IMR-90 (cell line): ENCODE measurements around the gene NOSTRIN. TPM values are rescaled to one million over a fixed set of nuclear protein-coding genes. Genes with fewer than 3 reads are reported as not detected.
A peak's percentile ranks its signal among the peaks of the same experiment; 100 is the strongest.

Source experiments
- ATAC-seq: fragments of 200-7000 bp; cut with Tn5 transposase; 2 replicates; pipeline ENCODE4 v1.9.1; 2020; ENCODE audit warnings: low read depth, mild to moderate bottlenecking, moderate library complexity
- BruUV-seq: library from RNA; stranded (reverse); fragments of 400-500 nt; replicated peaks from 2 replicates; lab custom pipeline; 2021; lab: Mats Ljungman, UMichigan
- CTCF ChIA-PET: fragments of 300-600 bp; formaldehyde crosslinking; extraction: SDS; loops from one replicate; lab custom pipeline; 2021; ENCODE audit warnings: antibody characterized with exemption; lab: Yijun Ruan, JAX
- POLR2A ChIA-PET: fragments of 300-600 bp; sonication (Branson Sonifier 250); formaldehyde crosslinking; loops from one replicate; lab custom pipeline; 2022; ENCODE audit warnings: antibody characterized with exemption; ENCODE audit not compliant: unreplicated experiment; lab: Charles Lee
- DNase-seq: peaks from one replicate; pipeline ENCODE4 v3.0.0; 2013
- H2AFZ ChIP-seq: replicated peaks from 2 replicates; pipeline ENCODE3; 2013; ENCODE audit warnings: low read length, mild to moderate bottlenecking; ENCODE audit not compliant: poor library complexity
- H2AK5ac ChIP-seq: 2 replicates; pipeline ENCODE4 v1.6.1; 2013; ENCODE audit warnings: low read depth, low read length, inconsistent platforms
- H2AK9ac ChIP-seq: replicated peaks from 2 replicates; pipeline ENCODE3; 2013; ENCODE audit warnings: mild to moderate bottlenecking, low read depth, low read length, moderate library complexity; ENCODE audit not compliant: poor library complexity
- H2BK120ac ChIP-seq: 2 replicates; pipeline ENCODE4 v1.6.1; 2013; ENCODE audit warnings: low read depth, low read length, inconsistent platforms
- H2BK15ac ChIP-seq: 3 replicates; pipeline ENCODE4 v1.6.1; 2013; ENCODE audit warnings: low read depth, low read length, inconsistent platforms
- H2BK20ac ChIP-seq: 2 replicates; pipeline ENCODE4 v1.6.1; 2013; ENCODE audit warnings: low read depth, mild to moderate bottlenecking, inconsistent platforms, low read length, moderate library complexity
- H2BK5ac ChIP-seq: 2 replicates; pipeline ENCODE4 v1.6.1; 2013; ENCODE audit warnings: mild to moderate bottlenecking, low read depth, low read length, inconsistent platforms; ENCODE audit not compliant: poor library complexity, severe bottlenecking
- H3K14ac ChIP-seq: replicated peaks from 2 replicates; pipeline ENCODE4 v1.6.1; 2013; ENCODE audit warnings: low read depth, low read length, inconsistent platforms
- H3K18ac ChIP-seq: 2 replicates; pipeline ENCODE4 v1.6.1; 2013; ENCODE audit warnings: low read depth, low read length, control low read depth
- H3K23ac ChIP-seq: 2 replicates; pipeline ENCODE4 v1.6.1; 2013; ENCODE audit warnings: low read depth, low read length, inconsistent platforms
- H3K27ac ChIP-seq: 2 replicates; pipeline ENCODE4 v1.5.1; 2013; ENCODE audit warnings: mild to moderate bottlenecking, control low read depth, low read length; ENCODE audit not compliant: insufficient read depth
- H3K27me3 ChIP-seq: 2 replicates; pipeline ENCODE4 v1.6.1; 2013; ENCODE audit warnings: low read length; ENCODE audit not compliant: control insufficient read depth, insufficient read depth
- H3K36me3 ChIP-seq: 2 replicates; pipeline ENCODE4 v1.6.1; 2013; ENCODE audit warnings: low read length, mixed read lengths; ENCODE audit not compliant: control insufficient read depth, insufficient read depth
- H3K4ac ChIP-seq: 2 replicates; pipeline ENCODE4 v1.6.1; 2013; ENCODE audit warnings: low read depth, low read length, inconsistent platforms
- H3K4me1 ChIP-seq: 2 replicates; pipeline ENCODE4 v1.6.1; 2013; ENCODE audit warnings: low read length, mixed read lengths; ENCODE audit not compliant: control insufficient read depth, insufficient read depth
- H3K4me2 ChIP-seq: 2 replicates; pipeline ENCODE4 v1.6.1; 2013; ENCODE audit warnings: low read depth, mild to moderate bottlenecking, control low read depth, low read length, moderate library complexity
- H3K4me3 ChIP-seq: 2 replicates; pipeline ENCODE4 v1.5.1; 2013; ENCODE audit warnings: low read depth, mild to moderate bottlenecking, control low read depth, low read length, moderate library complexity; ENCODE audit not compliant: insufficient read depth
- H3K56ac ChIP-seq: 2 replicates; pipeline ENCODE4 v1.6.1; 2013; ENCODE audit warnings: low read length, inconsistent platforms; ENCODE audit not compliant: insufficient read depth; ENCODE audit errors: extremely low read depth
- H3K79me1 ChIP-seq, 2 experiments: 2 replicates each; pipeline ENCODE4 v1.6.1; 2013; ENCODE audit warnings: low read length in 2 of 2, inconsistent platforms in 1 of 2, low read depth in 1 of 2
- H3K9ac ChIP-seq: 2 replicates; pipeline ENCODE4 v1.6.1; 2013; ENCODE audit warnings: low read depth, low read length, control low read depth
- H3K9me1 ChIP-seq: 2 replicates; pipeline ENCODE4 v1.6.1; 2013; ENCODE audit warnings: low read length, inconsistent platforms; ENCODE audit not compliant: insufficient read depth
- H3K9me3 ChIP-seq: 2 replicates; pipeline ENCODE4 v1.6.1; 2013; ENCODE audit warnings: low read length; ENCODE audit not compliant: control insufficient read depth, insufficient read depth
- H4K20me1 ChIP-seq: 2 replicates; pipeline ENCODE4 v1.6.1; 2013; ENCODE audit warnings: low read length, inconsistent platforms; ENCODE audit not compliant: insufficient read depth
- H4K5ac ChIP-seq: 2 replicates; pipeline ENCODE4 v1.6.1; 2013; ENCODE audit warnings: mild to moderate bottlenecking, low read depth, low read length, control low read depth
- H4K8ac ChIP-seq, 2 experiments: 2 replicates each; pipeline ENCODE4 v1.6.1; 2013; ENCODE audit warnings: low read depth in 2 of 2, low read length in 2 of 2, control low read depth in 1 of 2, inconsistent platforms in 1 of 2
- H4K91ac ChIP-seq: 2 replicates; pipeline ENCODE4 v1.6.1; 2013; ENCODE audit warnings: low read depth, low read length, inconsistent platforms; ENCODE audit not compliant: insufficient read depth
- BHLHE40 ChIP-seq: fragments of 150-350 bp; IDR thresholded peaks from 2 replicates; pipeline ENCODE4 v1.6.1; 2016; ENCODE audit warnings: mild to moderate bottlenecking, low read depth, low read length
- CEBPB ChIP-seq: IDR thresholded peaks from 2 replicates; pipeline ENCODE4 v1.6.1; 2012; ENCODE audit warnings: low read depth, low read length, improper control_type of control experiment
- CHD1 ChIP-seq: IDR thresholded peaks from 2 replicates; pipeline ENCODE4 v1.6.1; 2012; ENCODE audit warnings: low read depth, low read length, improper control_type of control experiment
- ELK1 ChIP-seq: fragments of 150-350 bp; IDR thresholded peaks from 2 replicates; pipeline ENCODE4 v1.6.1; 2016; ENCODE audit warnings: low read depth, mild to moderate bottlenecking, low read length, moderate library complexity, borderline replicate concordance
- FOS ChIP-seq: fragments of 150-350 bp; IDR thresholded peaks from 2 replicates; pipeline ENCODE4 v1.6.1; 2016; ENCODE audit warnings: low read depth, low read length
- MAFK ChIP-seq: IDR thresholded peaks from 2 replicates; pipeline ENCODE4 v1.6.1; 2012; ENCODE audit warnings: low read depth, low read length, improper control_type of control experiment
- MAZ ChIP-seq: IDR thresholded peaks from 2 replicates; pipeline ENCODE4 v1.6.1; 2012; ENCODE audit warnings: low read depth, mild to moderate bottlenecking, low read length, improper control_type of control experiment, moderate library complexity, borderline replicate concordance
- MXI1 ChIP-seq: IDR thresholded peaks from 2 replicates; pipeline ENCODE4 v1.6.1; 2012; ENCODE audit warnings: low read depth, mild to moderate bottlenecking, low read length, moderate library complexity, borderline replicate concordance
- NFE2L2 ChIP-seq: fragments of 150-350 bp; IDR thresholded peaks from 2 replicates; pipeline ENCODE4 v1.6.1; 2016; ENCODE audit warnings: low read depth, mild to moderate bottlenecking, low read length
- POLR2A ChIP-seq: IDR thresholded peaks from 2 replicates; pipeline ENCODE4 v1.6.1; 2012; ENCODE audit warnings: mild to moderate bottlenecking, low read depth, low read length
- RAD21 ChIP-seq: IDR thresholded peaks from 2 replicates; pipeline ENCODE4 v1.6.1; 2012; ENCODE audit warnings: low read length, improper control_type of control experiment
- RCOR1 ChIP-seq: IDR thresholded peaks from 2 replicates; pipeline ENCODE4 v1.6.1; 2012; ENCODE audit warnings: mild to moderate bottlenecking, low read length, improper control_type of control experiment; ENCODE audit not compliant: insufficient replicate concordance
- RFX5 ChIP-seq: IDR thresholded peaks from 2 replicates; pipeline ENCODE4 v1.8.0; 2012; ENCODE audit warnings: low read depth, mild to moderate bottlenecking, low read length, moderate library complexity
- SMC3 ChIP-seq: fragments of 150-350 bp; IDR thresholded peaks from 2 replicates; pipeline ENCODE4 v1.6.1; 2016; ENCODE audit warnings: low read depth, mild to moderate bottlenecking, antibody characterized with exemption, low read length, moderate library complexity
- dilution Hi-C: fragments of 300-500 bp; cut with HindIII; formaldehyde crosslinking; loops from one replicate; pipeline ENCODE4 v1.14.3; 2018; ENCODE audit warnings: low sequenced_read_pairs; ENCODE audit not compliant: unreplicated experiment
- in situ Hi-C: fragments of 300-500 bp; cut with MboI; formaldehyde crosslinking; loops from 3 replicates; pipeline ENCODE4 v1.14.3; 2019; ENCODE audit warnings: low sequenced_read_pairs, inconsistent platforms, mixed read lengths
- intact Hi-C: fragments of 100-400 bp; cut with micrococcal nuclease; formaldehyde crosslinking; loops from 2 replicates; pipeline ENCODE4 v1.10.0; 2022
- polyA plus RNA-seq, 3 experiments: library from polyadenylated mRNA; depleted of rRNA; stranded (reverse); fragments of >200 nt; gene quantifications; 2 replicates each; pipeline ENCODE4 v1.2.3, GENCODE V29; 2012; ENCODE audit warnings: low replicate concordance in 1 of 3
- total RNA-seq: library from RNA; depleted of rRNA; stranded (reverse); fragments of >200 nt; gene quantifications from 2 replicates; pipeline ENCODE4 v1.2.3, GENCODE V29; 2012
- TF ChIP-seq, protein P1 (sequence below): conservative IDR thresholded peaks from 2 replicates; pipeline ENCODE4 v1.5.1; 2012; ENCODE audit warnings: mild to moderate bottlenecking, low read depth, low read length, improper control_type of control experiment
- TF ChIP-seq, protein P2 (sequence below): fragments of 150-350 bp; IDR thresholded peaks from 2 replicates; pipeline ENCODE4 v1.6.1; 2017; ENCODE audit warnings: mild to moderate bottlenecking, antibody characterized with exemption, low read length, low read depth

NOSTRIN gene
- total and polyA plus RNA-seq, 2 of the 4 experiments (the other 2 are of a cell fraction), result 0.15 to 0.18 TPM

DNA sequence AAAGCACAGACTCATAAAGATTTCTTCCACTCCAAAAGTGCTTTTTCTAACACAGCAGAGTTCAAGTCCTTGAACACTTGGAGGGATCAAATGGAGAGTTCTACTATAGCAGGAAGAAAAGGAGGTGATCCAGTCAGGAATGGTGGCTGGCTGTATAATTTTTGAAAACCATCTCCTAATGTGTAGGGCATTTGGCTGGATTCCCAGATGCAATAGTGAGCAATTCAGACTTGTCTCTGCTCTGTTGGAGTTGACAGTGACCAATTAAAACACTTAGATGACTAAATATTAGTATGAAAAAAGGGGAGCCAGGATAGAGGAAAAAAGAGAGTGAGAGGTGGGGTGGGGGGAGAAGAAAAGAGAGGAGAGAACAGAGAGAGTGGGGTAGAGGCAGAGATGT is 93.3 kb downstream of the NOSTRIN start:
- peak; percentile 13 for DNase-seq
- Histone ChIP-seq H2BK15ac (no peak overlapping the region), H4K20me1 (no peaks in the 10 kb centered on the region), H3K4me3 (no peak overlapping the region), H3K23ac (no peak overlapping the region), H2AK9ac (no peak overlapping the region), H2AK5ac (no peak overlapping the region), H3K56ac (no peak overlapping the region), H3K18ac (no peak overlapping the region), H3K14ac (no peak overlapping the region), H2BK5ac (no peak overlapping the region), H3K9me3 (no peaks in the 10 kb centered on the region), H3K27me3 (peaks cover 5% of the 10 kb centered on the region; the same call in 1 of the 2 replicates), H4K91ac (no peak overlapping the region), H2AFZ (no peak overlapping the region), H3K36me3 (no peaks in the 10 kb centered on the region), H4K8ac (no peak overlapping the region), H3K27ac (no peak overlapping the region), H2BK120ac (no peak overlapping the region), H3K4ac (no peak overlapping the region), H3K9me1 (no peaks in the 10 kb centered on the region), H4K5ac (no peak overlapping the region), H2BK20ac (no peak overlapping the region), H3K4me2 (no peak overlapping the region), H3K79me1 (no peaks in the 10 kb centered on the region), H3K9ac (no peak overlapping the region), H3K4me1 (no peaks in the 10 kb centered on the region)
- in situ Hi-C loops, result loop anchor here (25.0 kb wide), 1 partner anchor 758 kb away; no protein-coding TSS in a partner anchor
- BruUV-seq, result no TSS peak
- TF ChIP-seq ELK1 (no peak), MAZ (no peak), NFE2L2 (no peak), CEBPB (no peak), RFX5 (no peak), POLR2A (no peak), MXI1 (no peak), FOS (no peak), SMC3 (no peak), RAD21 (no peak), BHLHE40 (no peak), MAFK (no peak), RCOR1 (no peak), CHD1 (no peak)
- TF ChIP-seq, protein P1, sequence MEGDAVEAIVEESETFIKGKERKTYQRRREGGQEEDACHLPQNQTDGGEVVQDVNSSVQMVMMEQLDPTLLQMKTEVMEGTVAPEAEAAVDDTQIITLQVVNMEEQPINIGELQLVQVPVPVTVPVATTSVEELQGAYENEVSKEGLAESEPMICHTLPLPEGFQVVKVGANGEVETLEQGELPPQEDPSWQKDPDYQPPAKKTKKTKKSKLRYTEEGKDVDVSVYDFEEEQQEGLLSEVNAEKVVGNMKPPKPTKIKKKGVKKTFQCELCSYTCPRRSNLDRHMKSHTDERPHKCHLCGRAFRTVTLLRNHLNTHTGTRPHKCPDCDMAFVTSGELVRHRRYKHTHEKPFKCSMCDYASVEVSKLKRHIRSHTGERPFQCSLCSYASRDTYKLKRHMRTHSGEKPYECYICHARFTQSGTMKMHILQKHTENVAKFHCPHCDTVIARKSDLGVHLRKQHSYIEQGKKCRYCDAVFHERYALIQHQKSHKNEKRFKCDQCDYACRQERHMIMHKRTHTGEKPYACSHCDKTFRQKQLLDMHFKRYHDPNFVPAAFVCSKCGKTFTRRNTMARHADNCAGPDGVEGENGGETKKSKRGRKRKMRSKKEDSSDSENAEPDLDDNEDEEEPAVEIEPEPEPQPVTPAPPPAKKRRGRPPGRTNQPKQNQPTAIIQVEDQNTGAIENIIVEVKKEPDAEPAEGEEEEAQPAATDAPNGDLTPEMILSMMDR, result no peak
- TF ChIP-seq, protein P2, sequence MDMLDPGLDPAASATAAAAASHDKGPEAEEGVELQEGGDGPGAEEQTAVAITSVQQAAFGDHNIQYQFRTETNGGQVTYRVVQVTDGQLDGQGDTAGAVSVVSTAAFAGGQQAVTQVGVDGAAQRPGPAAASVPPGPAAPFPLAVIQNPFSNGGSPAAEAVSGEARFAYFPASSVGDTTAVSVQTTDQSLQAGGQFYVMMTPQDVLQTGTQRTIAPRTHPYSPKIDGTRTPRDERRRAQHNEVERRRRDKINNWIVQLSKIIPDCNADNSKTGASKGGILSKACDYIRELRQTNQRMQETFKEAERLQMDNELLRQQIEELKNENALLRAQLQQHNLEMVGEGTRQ, result no peak
- intact Hi-C loops, result no loop called here
- no peak for ATAC-seq
- dilution Hi-C loops, result no loop called here
- CTCF ChIA-PET, result no interaction called here
- POLR2A ChIA-PET, result no interaction called here
